ENCODE results near the gene CEP112.

- TF ChIP-seq, protein P1, sequence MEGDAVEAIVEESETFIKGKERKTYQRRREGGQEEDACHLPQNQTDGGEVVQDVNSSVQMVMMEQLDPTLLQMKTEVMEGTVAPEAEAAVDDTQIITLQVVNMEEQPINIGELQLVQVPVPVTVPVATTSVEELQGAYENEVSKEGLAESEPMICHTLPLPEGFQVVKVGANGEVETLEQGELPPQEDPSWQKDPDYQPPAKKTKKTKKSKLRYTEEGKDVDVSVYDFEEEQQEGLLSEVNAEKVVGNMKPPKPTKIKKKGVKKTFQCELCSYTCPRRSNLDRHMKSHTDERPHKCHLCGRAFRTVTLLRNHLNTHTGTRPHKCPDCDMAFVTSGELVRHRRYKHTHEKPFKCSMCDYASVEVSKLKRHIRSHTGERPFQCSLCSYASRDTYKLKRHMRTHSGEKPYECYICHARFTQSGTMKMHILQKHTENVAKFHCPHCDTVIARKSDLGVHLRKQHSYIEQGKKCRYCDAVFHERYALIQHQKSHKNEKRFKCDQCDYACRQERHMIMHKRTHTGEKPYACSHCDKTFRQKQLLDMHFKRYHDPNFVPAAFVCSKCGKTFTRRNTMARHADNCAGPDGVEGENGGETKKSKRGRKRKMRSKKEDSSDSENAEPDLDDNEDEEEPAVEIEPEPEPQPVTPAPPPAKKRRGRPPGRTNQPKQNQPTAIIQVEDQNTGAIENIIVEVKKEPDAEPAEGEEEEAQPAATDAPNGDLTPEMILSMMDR (IDR thresholded peaks at IDR 0.05), result no peak
- TF ChIP-seq ZFX (IDR thresholded peaks at IDR 0.05; ENCODE audit: borderline replicate concordance), result no peak
Observed at GRCh38 chr17:65741710-65742109, 450.2 kb downstream of the CEP112 start.
